Stimulated activated CD8-positive, alpha-beta memory T cell treated with anti-CD3 and anti-CD28 coated beads, Interleukin-12 subunit alpha, Interleukin-12 subunit beta, amount 100 ng/mL, for 24 hours (primary cell): Measurements from ENCODE around the gene EPHA6.
"Not testable (repeated sequence)": the region's sequence is repeated elsewhere in the genome, so short reads cannot be mapped to it uniquely, and the experiment has no call there.

ENCODE experiments used
- DNase-seq: peaks from one replicate; pipeline ENCODE4 v3.0.0-alpha.2; 2020; ENCODE audit errors: extremely low read depth

Gene EPHA6

DNA sequence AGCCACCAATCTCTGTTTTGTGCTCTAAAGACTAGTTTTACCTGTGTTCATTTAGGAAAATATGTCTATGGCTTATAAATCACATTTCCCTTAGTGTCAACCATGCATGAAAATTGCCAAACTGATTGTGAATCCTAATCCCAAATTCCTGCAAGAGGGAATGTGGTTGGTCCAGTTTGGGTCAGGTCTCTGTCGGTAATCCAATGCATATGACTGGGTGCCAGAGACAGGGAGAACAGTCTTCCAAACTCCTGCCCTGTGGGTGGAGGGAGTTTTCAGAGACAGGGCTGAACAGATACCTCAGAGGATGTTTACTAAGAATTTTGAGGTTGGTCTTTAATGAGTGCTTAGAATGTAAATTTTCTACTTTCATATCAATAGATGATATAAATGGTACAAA lies 649.6 kb downstream of the EPHA6 start:
- no peak for DNase-seq

DNA sequence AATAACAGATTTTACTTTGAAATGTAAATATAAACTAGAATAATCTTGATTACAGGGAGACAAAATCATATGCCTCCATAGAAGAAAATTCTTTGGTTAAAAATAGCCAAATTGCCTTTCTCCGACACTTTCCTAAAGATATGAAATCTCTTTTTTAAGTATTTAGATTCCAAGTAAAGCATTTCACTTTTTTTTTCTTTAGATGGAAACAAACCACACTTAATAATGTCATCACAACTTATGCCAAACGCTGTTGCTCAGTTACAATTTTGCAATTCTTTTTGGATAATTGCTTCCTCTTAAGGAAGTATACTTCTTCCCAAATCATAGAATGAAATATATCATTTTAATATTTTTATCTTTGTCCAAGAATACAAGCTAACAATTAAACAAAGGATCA lies 656.1 kb downstream of the EPHA6 start:
- DNase-seq = no peak

DNA sequence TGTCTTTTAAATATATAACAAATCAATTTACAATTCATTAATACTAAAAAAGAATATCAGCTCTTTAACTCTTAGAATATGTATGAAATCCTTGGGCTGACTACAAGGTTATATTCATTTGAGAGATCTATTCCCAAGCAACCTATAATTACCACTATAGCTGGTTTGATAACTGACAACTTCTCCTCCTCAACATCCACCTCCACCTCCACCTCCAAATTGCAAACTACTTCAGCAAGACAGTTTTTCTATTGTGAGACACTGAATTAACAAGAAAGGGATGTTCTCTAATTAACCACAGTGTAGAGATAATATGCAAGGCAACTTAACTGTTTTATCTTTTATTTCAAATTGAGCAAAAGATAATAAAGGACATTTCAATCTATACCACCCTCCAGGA lies 665.3 kb downstream of the EPHA6 start:
- no peak for DNase-seq

DNA sequence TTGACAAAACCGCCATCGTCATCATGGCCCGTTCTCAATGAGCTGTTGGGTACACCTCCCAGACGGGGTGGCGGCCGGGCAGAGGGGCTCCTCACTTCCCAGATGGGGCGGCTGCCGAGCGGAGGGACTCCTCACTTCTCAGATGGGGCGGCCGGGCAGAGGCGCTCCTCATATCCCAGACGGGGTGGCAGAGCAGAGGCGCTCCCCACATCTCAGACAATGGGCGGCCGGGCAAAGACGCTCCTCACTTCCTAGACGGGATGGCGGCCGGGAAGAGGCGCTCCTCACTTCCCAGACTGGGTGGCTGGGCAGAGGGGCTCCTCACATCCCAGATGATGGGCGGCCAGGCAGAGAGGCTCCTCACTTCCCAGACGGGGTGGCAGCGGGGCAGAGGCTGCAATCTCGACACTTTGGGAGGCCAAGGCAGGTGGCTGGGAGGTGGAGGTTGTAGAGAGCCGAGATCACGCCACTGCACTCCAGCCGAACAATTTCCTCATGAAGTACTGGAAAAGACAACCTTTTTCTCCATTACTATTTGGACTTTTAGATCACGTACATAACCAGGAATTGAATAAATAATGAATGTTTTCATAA lies 666.4 kb downstream of the EPHA6 start:
- DNase-seq = not testable (repeated sequence)

DNA sequence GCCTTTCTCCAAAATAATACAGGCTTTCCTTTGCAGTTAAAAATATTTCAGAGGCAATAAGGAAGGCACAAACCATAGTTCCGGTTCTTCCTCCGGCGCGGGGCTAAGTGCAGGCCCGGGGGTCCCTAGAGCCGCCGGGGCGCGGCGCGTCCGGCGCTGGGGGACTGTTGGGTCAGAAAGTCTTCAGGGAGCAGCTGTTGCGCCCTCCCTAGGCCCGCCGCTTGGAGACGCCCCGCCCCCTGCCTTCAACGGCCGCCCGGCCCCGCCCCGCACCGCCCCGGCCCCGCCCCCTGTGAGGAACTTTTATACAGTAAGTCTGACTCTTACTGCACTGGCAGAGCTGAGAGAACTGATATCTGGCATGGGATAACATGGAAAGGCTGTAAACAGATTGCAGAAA lies 667.0 kb downstream of the EPHA6 start:
- DNase-seq = no peak

DNA sequence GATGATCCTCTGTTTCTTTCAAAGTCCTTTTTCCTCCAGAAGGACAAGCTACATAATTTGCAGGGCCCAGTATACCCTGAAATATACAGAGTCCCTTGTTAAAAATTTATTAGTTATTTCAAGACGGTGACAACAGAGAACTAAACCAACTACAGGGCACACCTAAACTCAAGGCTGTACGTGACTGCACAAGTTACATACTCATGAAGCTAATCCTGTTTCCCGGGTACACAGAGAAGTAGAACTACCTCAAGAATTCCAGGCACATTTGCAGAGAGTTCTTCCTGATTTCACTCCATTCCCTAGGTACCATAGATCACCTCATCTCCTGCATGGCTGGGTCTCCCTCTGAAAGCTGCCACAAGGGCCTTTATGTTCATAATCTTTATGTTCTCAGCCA lies 670.8 kb downstream of the EPHA6 start:
- no peak for DNase-seq

DNA sequence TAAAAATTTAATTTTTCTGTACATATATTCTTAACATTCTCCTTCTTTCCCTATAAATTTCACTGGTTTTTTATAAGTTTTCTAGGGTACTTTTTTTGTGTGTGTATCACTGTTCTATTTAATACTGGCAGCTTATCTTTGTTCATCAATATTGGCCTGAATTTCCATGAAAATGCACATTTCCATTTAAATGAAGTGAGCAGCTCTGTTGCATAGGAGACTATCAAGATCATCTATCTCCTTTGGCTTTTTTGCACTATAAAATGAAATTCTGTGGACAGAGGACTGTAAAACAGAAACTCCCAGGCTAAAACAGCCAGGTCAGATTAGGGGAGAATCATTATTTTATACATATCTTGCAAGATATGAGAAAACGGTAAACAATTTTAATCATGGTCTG lies 673.2 kb downstream of the EPHA6 start:
- DNase-seq = no peak

DNA sequence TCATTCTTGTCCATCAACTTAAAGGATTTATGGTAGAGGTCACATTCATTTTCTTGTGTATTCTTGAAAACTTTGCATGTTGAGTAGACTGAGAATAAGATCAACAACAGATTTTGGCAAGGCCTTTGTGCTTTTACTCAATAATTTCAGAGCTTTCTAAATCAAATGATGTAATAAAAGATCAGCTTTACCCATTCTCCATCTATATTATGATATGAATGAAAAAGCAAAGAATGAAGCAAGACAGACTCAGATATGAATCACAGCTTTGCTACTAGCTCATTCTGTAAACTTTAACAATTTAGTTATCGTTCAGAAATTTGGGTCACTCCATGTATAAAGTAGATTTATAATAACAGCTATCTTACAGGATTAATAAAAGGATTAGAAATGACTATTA lies 674.3 kb downstream of the EPHA6 start:
- no peak for DNase-seq

DNA sequence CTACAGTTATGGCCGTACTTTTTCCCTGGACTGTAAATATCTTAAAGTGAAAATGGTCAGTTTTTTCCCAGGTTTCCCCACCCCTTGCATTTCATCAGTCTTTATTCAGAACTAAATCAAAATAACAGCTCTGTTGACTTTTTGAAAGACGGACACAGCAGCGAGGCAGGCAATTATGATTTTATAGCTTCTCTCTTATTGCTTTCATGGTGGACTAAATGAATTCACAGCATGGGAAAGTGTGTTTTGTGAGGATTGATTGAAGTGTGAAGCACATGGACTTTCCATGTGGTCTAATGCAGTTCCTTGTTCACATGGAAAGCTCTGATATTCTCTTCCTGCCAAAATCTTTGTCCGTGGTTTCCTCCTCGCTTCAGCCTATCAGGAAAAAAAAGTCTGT lies 681.5 kb downstream of the EPHA6 start:
- DNase-seq = no peak

DNA sequence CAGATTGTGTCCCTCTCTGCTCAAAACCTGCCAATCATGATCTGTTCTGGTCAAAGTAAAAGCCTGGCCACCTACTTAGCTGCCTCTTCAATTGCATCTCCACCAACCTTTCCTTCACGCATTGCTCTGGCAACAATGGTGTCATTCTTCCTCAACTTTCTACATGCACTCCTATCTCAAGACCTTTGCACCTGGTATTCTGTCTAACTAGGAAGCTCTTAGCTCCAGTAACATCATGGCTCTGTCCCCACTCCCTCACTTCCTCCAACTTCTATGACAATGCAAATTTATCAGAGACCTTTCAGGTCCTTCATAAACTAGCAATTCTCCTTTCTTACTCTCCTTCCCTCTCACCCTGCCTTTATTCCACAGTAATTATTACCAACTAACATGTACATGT lies 682.7 kb downstream of the EPHA6 start:
- DNase-seq = no peak

DNA sequence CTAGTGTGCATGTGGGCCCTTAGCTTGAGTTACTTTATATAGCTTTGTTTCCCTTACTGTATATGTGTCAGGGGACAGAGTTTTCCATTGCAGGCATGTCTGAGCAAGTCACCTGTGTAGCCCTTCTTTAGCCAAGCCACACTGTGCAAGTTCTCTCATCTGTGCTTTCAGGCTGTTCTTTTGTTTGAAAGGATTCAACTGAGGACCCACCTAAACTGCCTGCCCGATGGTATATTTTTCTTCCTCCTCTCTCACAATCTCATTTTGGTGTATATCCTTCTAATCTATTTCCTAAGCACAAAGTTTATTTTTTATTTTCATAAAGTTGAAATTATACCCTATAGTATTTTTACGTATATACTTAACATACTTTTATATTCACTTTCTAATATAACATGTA lies 690.1 kb downstream of the EPHA6 start:
- no peak for DNase-seq

DNA sequence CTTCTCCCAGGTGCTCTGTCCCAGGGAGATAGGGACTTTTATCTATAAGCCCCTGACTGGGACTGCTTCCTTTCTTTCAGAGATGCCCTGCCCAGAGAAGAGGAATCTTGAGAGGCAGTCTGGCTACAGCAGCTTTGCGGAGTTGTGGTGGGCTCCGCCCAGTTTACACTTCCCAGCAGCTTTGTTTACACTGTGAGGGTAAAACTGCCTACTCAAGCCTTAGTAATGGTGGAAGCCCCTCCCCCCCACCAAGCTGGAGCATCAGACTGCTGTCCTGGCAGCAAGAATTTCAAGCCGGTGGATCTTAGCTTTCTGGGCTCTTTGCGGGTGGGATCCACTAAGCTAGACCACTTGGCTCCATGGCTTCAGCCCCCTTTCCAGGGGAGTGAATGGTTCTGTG lies 696.4 kb downstream of the EPHA6 start:
- no peak for DNase-seq

DNA sequence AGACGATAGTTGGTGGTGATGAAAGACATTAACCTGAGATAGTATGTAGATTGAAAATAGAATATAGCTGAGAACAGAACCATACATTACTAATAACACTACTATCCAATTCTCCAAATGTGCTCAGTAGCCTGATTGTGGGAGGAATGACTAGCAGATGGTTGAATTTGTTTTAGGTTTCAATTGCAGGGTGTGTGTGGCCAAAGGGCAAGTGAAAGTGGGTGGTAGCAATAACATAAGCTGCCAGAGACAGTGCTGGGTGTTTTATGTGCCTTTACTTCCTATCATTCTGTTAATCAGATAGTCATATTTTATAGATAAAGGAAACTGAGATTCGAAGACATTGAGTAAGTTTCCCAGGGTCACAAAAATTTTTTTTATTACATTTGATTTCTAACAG lies 700.7 kb downstream of the EPHA6 start:
- no peak for DNase-seq

DNA sequence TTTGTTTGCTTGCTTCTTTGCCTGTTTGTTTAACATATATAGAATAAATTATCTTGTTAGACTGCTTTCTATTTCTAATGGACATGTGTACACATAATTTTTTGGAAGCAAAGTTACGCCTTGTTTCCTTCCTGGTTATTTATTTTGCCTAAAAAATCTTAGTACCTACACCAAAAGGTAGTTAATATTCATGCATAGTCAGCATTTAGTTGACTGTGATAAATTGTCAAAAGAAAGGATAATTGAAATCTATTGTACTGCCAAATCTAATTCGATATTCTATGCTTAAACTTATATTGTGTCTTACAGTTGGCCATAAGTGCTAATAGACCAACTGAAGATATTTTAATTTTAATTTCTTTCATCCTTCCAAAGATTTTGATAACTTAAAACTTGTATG lies 716.3 kb downstream of the EPHA6 start:
- DNase-seq = no peak

DNA sequence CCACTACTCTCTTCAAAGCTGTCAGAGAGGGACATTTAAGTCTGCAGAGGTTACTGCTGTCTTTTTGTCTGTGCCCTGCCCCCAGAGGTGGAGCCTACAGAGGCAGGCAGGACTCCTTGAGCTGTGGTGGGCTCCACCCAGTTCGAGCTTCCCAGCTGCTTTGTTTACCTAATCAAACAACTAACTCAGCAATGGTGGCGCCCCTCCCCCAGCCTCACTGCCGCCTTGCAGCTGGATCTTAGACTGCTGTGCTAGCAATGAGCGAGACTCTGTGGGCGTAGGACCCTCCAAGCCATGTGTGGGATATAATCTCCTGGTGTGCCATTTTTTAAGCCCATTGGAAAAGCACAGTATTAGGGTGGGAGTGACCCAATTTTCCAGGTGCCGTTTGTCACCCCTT lies 733.2 kb downstream of the EPHA6 start:
- not testable (repeated sequence) for DNase-seq

DNA sequence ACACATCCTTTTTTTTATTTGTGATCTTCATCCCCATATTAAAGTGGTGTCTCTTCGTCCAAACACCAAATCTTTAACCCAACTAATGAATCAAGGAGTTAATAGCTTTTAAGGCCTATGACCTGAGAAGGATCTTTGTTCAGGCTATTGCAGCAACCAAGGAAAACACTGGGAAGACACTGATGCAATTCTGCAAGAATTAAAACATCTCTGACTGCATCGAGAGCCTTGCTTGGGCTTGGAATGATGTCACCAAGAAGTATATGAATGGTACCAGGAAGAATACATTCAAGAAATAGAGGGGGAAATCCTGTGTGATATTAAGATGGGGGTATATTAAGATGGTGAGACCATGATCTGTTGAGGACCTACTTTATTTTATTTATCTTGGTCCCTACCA lies 736.0 kb downstream of the EPHA6 start:
- DNase-seq = no peak

DNA sequence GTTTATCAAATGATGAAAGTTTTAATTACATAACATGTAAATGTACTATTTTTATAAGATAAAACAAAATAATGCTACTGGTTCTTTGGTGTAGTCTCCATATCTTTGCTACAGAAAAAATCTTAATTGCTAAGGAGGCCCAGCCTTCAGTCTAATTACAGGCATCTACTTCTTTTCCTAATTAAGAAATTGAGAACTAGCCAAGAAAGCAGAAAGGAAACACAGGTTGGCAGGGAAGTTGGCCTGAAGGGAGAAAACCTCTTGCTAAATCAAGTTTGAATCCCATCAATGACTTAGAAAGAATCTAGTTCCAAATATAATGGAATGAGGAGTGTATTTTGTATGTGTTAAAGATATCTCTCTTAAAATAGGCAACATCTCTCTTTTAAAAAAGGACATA lies 737.8 kb downstream of the EPHA6 start:
- no peak for DNase-seq

DNA sequence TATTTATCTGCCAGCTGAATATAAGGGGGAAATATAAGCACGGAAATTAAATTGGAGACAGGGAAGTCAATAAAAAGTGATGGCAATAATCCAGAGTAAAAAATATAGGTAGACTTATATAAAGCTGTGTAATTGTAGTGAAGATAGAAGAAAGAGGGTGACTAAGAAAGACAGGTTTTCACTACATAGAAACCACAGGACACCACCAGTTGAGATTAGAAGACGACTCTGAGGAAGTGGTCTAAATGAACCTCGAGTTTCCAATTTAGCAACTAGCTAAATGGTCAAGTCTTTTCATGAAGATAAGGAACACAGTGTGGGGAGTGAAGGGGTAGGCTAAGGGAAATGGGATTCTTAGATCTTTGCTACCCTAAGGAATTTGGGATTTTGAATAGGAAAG lies 761.3 kb downstream of the EPHA6 start:
- DNase-seq = no peak

DNA sequence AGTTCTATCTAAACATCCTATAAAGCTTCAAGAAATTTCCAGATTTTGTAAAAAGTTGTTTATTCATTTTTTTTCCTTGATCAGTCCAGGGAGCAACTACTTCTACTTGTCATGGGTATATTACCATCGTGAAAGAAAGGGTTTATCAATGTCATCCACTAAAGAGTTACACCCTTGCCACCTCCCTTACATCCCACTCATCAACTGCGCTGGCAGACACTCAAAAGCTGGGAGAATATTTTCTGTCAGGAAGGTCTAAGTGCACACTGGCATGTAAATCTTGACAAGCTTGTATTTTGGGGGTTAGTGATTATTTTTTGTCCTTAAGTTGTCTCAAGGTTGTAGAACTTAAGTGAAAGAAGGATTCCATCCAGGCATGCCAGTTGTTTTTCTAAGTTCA lies 761.8 kb downstream of the EPHA6 start:
- no peak for DNase-seq

DNA sequence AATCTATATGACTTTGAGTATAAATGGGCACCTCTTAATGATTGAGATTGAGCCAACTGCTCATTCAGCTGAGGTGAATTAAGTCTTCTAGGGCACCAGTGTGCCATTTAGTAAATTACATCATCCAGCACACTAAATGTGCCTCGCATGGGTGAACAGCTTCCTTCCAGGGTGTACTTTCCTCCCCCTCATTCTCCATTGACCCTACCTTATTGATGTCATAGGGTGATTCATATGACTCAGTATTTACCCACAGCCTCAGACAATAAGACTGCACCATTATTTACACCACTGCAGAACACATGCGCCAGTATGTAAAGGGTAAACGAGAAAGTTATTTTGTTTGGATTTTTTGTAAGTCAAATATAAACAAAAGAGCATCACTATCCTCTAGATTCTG lies 765.0 kb downstream of the EPHA6 start:
- no peak for DNase-seq

DNA sequence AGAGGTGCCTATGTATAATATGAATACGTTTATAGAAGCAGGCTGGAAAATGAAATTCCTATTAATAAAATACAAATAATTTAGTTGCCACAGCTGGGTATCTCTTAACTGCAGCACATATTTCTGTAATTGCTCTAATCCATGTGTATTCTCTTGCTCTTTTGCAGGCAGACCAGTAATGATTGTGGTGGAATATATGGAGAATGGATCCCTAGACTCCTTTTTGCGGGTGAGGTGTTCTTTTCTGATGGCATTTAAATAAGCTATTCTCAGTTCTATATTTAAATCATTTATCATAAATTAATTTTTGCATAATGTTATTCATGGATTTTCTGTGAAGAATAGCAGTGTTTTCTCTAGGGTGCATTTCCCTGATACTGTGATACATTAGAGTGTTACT lies 796.2 kb downstream of the EPHA6 start:
- no peak for DNase-seq

DNA sequence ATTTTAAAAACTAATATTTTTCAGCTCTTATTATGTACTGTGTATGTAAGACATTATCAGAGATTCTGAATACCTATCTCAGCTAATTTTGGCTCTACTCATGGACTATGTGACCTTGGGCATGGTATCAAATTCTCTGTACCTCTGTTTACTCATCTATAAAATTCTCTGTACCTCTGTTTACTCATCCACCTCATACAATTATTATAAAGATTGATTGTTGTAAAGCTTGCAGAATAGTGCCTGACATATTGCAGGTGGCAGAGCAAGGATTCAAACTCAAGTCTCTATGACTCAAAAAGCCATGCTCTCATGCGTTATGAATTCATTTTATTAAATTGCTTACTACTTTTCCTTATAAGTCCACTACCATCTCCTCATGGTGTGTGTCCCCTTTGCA lies 798.2 kb downstream of the EPHA6 start:
- no peak for DNase-seq

DNA sequence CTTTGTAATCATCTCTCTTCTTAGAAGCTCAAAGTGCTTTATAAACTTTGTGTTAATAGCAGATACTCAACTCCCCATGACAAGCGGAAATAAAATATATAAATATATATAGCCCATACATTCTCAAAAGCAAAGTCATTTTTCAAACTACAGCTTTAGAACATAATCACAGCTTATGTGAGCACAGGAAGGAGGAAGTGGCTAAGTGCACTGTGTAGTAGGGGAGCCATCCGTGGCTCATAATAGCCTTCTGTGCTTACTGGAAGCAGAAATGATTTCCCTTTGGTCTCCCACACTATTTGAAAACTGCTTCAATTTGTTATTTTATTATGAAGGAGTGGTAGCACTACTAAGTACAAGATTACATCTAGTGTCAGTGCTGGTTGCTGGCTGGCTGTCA lies 798.7 kb downstream of the EPHA6 start:
- DNase-seq = no peak

DNA sequence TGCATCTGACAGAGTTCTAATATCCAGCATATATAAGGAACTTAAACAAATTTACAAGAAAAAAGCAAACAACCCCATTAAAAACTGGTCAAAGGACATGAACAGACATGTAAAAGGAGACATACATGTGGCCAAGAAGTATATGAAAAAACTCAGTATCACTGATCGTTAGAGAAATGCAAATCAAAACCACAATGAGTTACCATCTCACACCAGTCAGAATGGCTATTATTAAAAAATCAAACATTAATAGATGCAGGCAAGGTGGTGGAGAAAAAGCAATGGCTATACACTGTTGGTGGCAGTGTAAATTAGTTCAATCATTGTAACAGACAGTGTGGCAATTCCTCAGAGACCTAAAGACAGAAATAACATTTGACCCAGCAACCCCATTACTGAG lies 806.1 kb downstream of the EPHA6 start:
- DNase-seq = not testable (repeated sequence)

DNA sequence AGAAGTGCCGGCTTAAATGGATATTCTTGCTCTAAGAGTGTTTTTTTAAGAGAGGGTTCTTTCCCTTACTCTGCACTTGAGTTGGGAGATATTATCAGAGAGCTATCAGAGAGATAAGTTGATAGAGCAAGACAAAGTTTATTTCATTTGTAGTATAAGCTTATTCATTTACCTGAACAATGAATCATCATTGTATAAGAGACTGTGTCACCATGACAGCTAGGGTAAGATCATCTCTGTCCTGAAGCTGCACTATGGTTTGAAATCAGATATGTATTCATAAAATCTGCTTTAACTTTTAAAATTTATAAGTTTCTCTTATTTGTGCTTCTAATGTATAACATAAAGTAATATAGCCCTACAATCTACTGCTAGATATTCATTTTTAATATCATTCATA lies 822.1 kb downstream of the EPHA6 start:
- no peak for DNase-seq
